ENCODE measurements around the gene NEAT1.

The NEAT1 gene

GRCh38 chr11:65422633-65423515 lies at the start of gene NEAT1:
TSS of gene NEAT1 (plus strand) at chr11:65422798.
- Histone ChIP-seq H3K27ac (ENCODE audit: low read depth, low read length) (peak within 1 kb of the TSS; percentile 100), H3K4me3 (ENCODE audit: low read depth in 1 of 5, low read length in 5 of 5) (peak within 1 kb of the TSS; percentile 88 to 100 (median 98)), H3K9me3 (ENCODE audit: control insufficient read depth in 5 of 5, low read length in 5 of 5) (no peaks in the 10 kb centered on the region), H3K4me1 (ENCODE audit: control insufficient read depth in 5 of 5, insufficient read depth in 5 of 5, low read length in 5 of 5) (peaks cover 11 to 57% (median 51%) of the 10 kb centered on the region in 5 donors), H3K36me3 (ENCODE audit: control insufficient read depth in 5 of 5, insufficient read depth in 5 of 5, low read length in 5 of 5) (peaks cover 7 to 35% (median 23%) of the 10 kb centered on the region in 5 donors), H3K27me3 (ENCODE audit: control insufficient read depth in 5 of 5, insufficient read depth in 4 of 5, low read length in 5 of 5) (no peaks in the 10 kb centered on the region), H3K9ac (ENCODE audit: low read length in 5 of 5) (peak within 1 kb of the TSS; percentile 99 to 100 (median 99))

GRCh38 chr11:65373839-65374580 lies 48.6 kb upstream of the NEAT1 start:
- peak overlapping the region in 1 of 5 donors; percentile 4 for H3K9ac ChIP-seq (ENCODE audit: low read length in 5 of 5)
- no peaks in the 10 kb centered on the region for H3K27me3 ChIP-seq (ENCODE audit: control insufficient read depth in 5 of 5, insufficient read depth in 4 of 5, low read length in 5 of 5)
- H3K36me3 ChIP-seq (ENCODE audit: control insufficient read depth in 5 of 5, insufficient read depth in 5 of 5, low read length in 5 of 5): peaks cover 0 to 2% (median 0%) of the 10 kb centered on the region in 5 donors
- H3K4me1 ChIP-seq (ENCODE audit: control insufficient read depth in 5 of 5, insufficient read depth in 5 of 5, low read length in 5 of 5): peaks cover 0 to 9% (median 0%) of the 10 kb centered on the region in 5 donors
- no peak overlapping the region for H3K4me3 ChIP-seq (ENCODE audit: low read depth in 1 of 5, low read length in 5 of 5)
- no peak overlapping the region for H3K27ac ChIP-seq (ENCODE audit: low read depth, low read length)
- no peaks in the 10 kb centered on the region for H3K9me3 ChIP-seq (ENCODE audit: control insufficient read depth in 5 of 5, low read length in 5 of 5)

- Histone ChIP-seq H3K36me3 (ENCODE audit: control insufficient read depth in 5 of 5, insufficient read depth in 5 of 5, low read length in 5 of 5) (peaks cover 0 to 6% (median 0%) of the 10 kb centered on the region in 5 donors), H3K9me3 (ENCODE audit: control insufficient read depth in 5 of 5, low read length in 5 of 5) (no peaks in the 10 kb centered on the region), H3K4me1 (ENCODE audit: control insufficient read depth in 5 of 5, insufficient read depth in 5 of 5, low read length in 5 of 5) (peaks cover 0 to 9% (median 0%) of the 10 kb centered on the region in 5 donors), H3K4me3 (ENCODE audit: low read depth in 1 of 5, low read length in 5 of 5) (no peak overlapping the region), H3K9ac (ENCODE audit: low read length in 5 of 5) (no peak overlapping the region), H3K27ac (ENCODE audit: low read depth, low read length) (no peak overlapping the region), H3K27me3 (ENCODE audit: control insufficient read depth in 5 of 5, insufficient read depth in 4 of 5, low read length in 5 of 5) (no peaks in the 10 kb centered on the region)
Observed at GRCh38 chr11:65375012-65375411, 47.6 kb upstream of the NEAT1 start.

- Histone ChIP-seq H3K4me1 (ENCODE audit: control insufficient read depth in 5 of 5, insufficient read depth in 5 of 5, low read length in 5 of 5) (peaks cover 0 to 11% (median 3%) of the 10 kb centered on the region in 5 donors), H3K27ac (ENCODE audit: low read depth, low read length) (no peak overlapping the region), H3K4me3 (ENCODE audit: low read depth in 1 of 5, low read length in 5 of 5) (no peak overlapping the region), H3K27me3 (ENCODE audit: control insufficient read depth in 5 of 5, insufficient read depth in 4 of 5, low read length in 5 of 5) (no peaks in the 10 kb centered on the region), H3K9me3 (ENCODE audit: control insufficient read depth in 5 of 5, low read length in 5 of 5) (no peaks in the 10 kb centered on the region), H3K9ac (ENCODE audit: low read length in 5 of 5) (no peak overlapping the region), H3K36me3 (ENCODE audit: control insufficient read depth in 5 of 5, insufficient read depth in 5 of 5, low read length in 5 of 5) (peaks cover 0 to 6% (median 0%) of the 10 kb centered on the region in 5 donors)
Observed at GRCh38 chr11:65376138-65376713, 46.4 kb upstream of the NEAT1 start.

- Histone ChIP-seq H3K4me1 (ENCODE audit: control insufficient read depth in 5 of 5, insufficient read depth in 5 of 5, low read length in 5 of 5) (peaks cover 0 to 19% (median 9%) of the 10 kb centered on the region in 5 donors), H3K36me3 (ENCODE audit: control insufficient read depth in 5 of 5, insufficient read depth in 5 of 5, low read length in 5 of 5) (peaks cover 0 to 6% (median 0%) of the 10 kb centered on the region in 5 donors), H3K9me3 (ENCODE audit: control insufficient read depth in 5 of 5, low read length in 5 of 5) (no peaks in the 10 kb centered on the region), H3K27ac (ENCODE audit: low read depth, low read length) (no peak overlapping the region), H3K27me3 (ENCODE audit: control insufficient read depth in 5 of 5, insufficient read depth in 4 of 5, low read length in 5 of 5) (no peaks in the 10 kb centered on the region), H3K4me3 (ENCODE audit: low read depth in 1 of 5, low read length in 5 of 5) (no peak overlapping the region), H3K9ac (ENCODE audit: low read length in 5 of 5) (no peak overlapping the region)
Observed at GRCh38 chr11:65377036-65377435, 45.6 kb upstream of the NEAT1 start.

GRCh38 chr11:65377777-65378176 lies 44.8 kb upstream of the NEAT1 start:
- H3K27me3 ChIP-seq (ENCODE audit: control insufficient read depth in 5 of 5, insufficient read depth in 4 of 5, low read length in 5 of 5): no peaks in the 10 kb centered on the region
- no peaks in the 10 kb centered on the region for H3K9me3 ChIP-seq (ENCODE audit: control insufficient read depth in 5 of 5, low read length in 5 of 5)
- H3K9ac ChIP-seq (ENCODE audit: low read length in 5 of 5): no peak overlapping the region
- no peak overlapping the region for H3K4me3 ChIP-seq (ENCODE audit: low read depth in 1 of 5, low read length in 5 of 5)
- no peak overlapping the region for H3K27ac ChIP-seq (ENCODE audit: low read depth, low read length)
- H3K36me3 ChIP-seq (ENCODE audit: control insufficient read depth in 5 of 5, insufficient read depth in 5 of 5, low read length in 5 of 5): peaks cover 0 to 6% (median 0%) of the 10 kb centered on the region in 5 donors
- peaks cover 5 to 24% (median 13%) of the 10 kb centered on the region in 5 donors for H3K4me1 ChIP-seq (ENCODE audit: control insufficient read depth in 5 of 5, insufficient read depth in 5 of 5, low read length in 5 of 5)

- Histone ChIP-seq H3K4me1 (ENCODE audit: control insufficient read depth in 5 of 5, insufficient read depth in 5 of 5, low read length in 5 of 5) (peaks cover 8 to 30% (median 19%) of the 10 kb centered on the region in 5 donors), H3K4me3 (ENCODE audit: low read depth in 1 of 5, low read length in 5 of 5) (no peak overlapping the region), H3K36me3 (ENCODE audit: control insufficient read depth in 5 of 5, insufficient read depth in 5 of 5, low read length in 5 of 5) (peaks cover 0 to 6% (median 0%) of the 10 kb centered on the region in 5 donors), H3K27me3 (ENCODE audit: control insufficient read depth in 5 of 5, insufficient read depth in 4 of 5, low read length in 5 of 5) (no peaks in the 10 kb centered on the region), H3K9ac (ENCODE audit: low read length in 5 of 5) (no peak overlapping the region), H3K9me3 (ENCODE audit: control insufficient read depth in 5 of 5, low read length in 5 of 5) (no peaks in the 10 kb centered on the region), H3K27ac (ENCODE audit: low read depth, low read length) (no peak overlapping the region)
Observed at GRCh38 chr11:65378208-65378927, 44.2 kb upstream of the NEAT1 start.

- no peak overlapping the region for H3K27ac ChIP-seq (ENCODE audit: low read depth, low read length)
Observed at GRCh38 chr11:65378928-65379638, 43.5 kb upstream of the NEAT1 start.

More at GRCh38 chr11:65378928-65379638, 43.5 kb upstream of the NEAT1 start:
- Histone ChIP-seq H3K36me3 (ENCODE audit: control insufficient read depth in 5 of 5, insufficient read depth in 5 of 5, low read length in 5 of 5) (peaks cover 0 to 6% (median 0%) of the 10 kb centered on the region in 5 donors), H3K27me3 (ENCODE audit: control insufficient read depth in 5 of 5, insufficient read depth in 4 of 5, low read length in 5 of 5) (no peaks in the 10 kb centered on the region), H3K9me3 (ENCODE audit: control insufficient read depth in 5 of 5, low read length in 5 of 5) (no peaks in the 10 kb centered on the region), H3K9ac (ENCODE audit: low read length in 5 of 5) (no peak overlapping the region), H3K4me3 (ENCODE audit: low read depth in 1 of 5, low read length in 5 of 5) (no peak overlapping the region), H3K4me1 (ENCODE audit: control insufficient read depth in 5 of 5, insufficient read depth in 5 of 5, low read length in 5 of 5) (peaks cover 9 to 37% (median 25%) of the 10 kb centered on the region in 5 donors)
